ENCODE data around the gene PGP.
A peak's percentile ranks its signal among the peaks of the same experiment; 100 is the strongest.
"Not testable (repeated sequence)": the region's sequence is repeated elsewhere in the genome, so short reads cannot be mapped to it uniquely, and the experiment has no call there.

The PGP gene

DNA sequence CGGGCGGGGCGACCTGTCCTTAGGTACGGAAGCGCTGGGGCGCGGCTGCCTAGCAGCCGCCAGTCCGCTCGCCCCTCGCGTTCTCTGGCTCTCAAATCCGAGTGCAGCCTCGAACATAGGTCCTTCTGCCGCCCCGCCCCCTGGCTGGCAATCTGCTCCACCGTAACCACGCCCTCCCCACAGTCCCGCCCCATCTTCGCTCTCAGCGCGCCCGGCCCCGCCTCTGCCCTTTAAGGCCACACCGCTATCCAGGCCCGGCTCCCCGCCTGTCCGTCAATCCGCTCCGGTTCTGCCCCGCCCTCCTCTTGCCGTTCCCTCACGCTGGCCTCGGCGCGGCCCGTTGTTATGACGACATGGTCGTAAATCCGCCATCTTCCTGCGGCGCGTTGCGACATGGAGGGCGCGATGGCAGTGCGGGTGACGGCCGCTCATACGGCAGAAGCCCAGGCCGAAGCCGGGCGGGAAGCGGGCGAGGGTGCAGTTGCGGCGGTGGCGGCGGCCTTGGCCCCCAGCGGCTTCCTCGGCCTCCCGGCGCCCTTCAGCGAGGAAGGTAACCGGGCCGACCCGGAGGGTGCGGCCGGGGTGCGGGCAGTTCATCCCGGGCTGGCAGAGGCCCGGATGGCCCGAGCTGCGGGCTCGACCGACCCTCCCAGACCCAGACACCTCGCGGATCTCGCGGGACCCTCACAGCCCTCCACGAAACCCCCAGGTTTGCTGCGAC, 8.7 kb upstream of the PGP start, which contains the start of gene E4F1:
TSS of gene E4F1 (plus strand) at position 371 of the 721 bp plus-strand sequence. CDS start at position 394, 23 bp downstream.
- DNase-seq (ENCODE audit: low read depth): peak; percentile 98

DNA sequence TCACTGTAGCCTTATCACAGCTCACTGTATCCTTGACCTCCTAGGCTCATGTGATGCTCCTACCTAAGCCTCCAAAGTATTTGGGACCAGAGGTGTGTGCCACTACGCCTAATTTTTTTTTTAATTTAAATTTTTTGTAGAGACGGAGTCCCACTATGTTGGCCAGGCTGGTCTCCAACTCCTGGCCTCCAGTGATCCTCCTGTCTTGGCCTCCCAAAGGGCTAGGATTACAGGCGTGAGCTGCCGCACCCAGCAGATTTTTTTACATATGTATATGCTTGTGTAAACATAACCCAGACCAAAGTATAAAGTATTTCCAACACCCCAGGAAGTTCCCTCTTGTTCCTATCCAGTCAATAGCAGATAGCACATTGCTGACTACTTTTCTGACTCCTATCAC, 1.7 kb upstream of the PGP start:
- DNase-seq (ENCODE audit: low read depth): no peak

GRCh38 chr16:2213817-2214718, 572 bp downstream of the PGP start:
- DNase-seq (ENCODE audit: low read depth): no peak

GRCh38 chr16:2212362-2213324, 2.0 kb downstream of the PGP start:
- no peak for DNase-seq (ENCODE audit: low read depth)

GRCh38 chr16:2211923-2212347, 2.7 kb downstream of the PGP start:
- no peak for DNase-seq (ENCODE audit: low read depth)

- DNase-seq (ENCODE audit: low read depth): no peak
These were observed 4.0 kb downstream of the PGP start, which contains the start of gene BRICD5 for GRCh38 chr16:2210386-2211365. Gene BRICD5 (minus strand): TSS chr16:2210863. CDS start chr16:2210833, 30 bp downstream.

DNA sequence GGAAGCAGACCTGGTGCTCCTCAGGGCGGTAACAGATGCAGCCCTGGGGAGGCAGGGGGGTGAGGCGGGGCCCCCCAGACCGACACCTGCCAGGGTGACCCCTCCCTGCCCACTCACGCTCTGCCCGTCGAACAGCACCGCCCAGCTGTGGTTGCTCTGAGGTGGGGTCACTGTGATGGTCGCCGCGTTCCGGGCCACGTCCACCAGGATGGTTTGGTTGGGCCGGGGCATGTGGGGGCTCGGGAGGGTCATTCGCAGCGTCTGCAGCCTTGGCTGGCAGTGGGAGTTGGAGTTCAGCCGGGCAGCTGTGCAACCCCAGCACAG, 4.7 kb downstream of the PGP start:
- DNase-seq (ENCODE audit: low read depth): no peak

- no peak for DNase-seq (ENCODE audit: low read depth)
These were observed 5.2 kb downstream of the PGP start for GRCh38 chr16:2209258-2210008.

- DNase-seq (ENCODE audit: low read depth): no peak
These were observed 5.9 kb downstream of the PGP start for GRCh38 chr16:2208772-2209171.

- no peak for DNase-seq (ENCODE audit: low read depth)
These were observed 6.3 kb downstream of the PGP start for GRCh38 chr16:2208308-2208707.

DNA sequence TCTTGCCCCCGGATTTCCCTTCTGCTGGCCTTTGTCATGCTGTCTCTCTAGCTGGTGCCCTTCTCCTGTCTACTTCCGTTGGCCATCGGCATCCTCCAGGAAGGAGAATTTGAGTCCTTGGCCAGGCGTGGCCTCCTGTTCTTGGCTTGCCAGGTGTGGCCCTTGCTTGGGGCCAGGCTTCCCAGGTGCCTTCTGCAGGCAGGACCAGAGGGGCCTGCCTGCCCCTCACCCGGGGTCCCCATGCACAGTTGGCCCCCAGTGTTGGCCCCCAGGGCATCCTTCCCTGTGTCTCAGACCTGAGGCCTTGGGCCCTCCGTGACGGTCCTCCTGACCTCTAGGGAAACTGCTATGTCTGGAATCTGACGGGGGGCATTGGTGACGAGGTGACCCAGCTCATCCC, 6.8 kb downstream of the PGP start:
- DNase-seq (ENCODE audit: low read depth): no peak

- DNase-seq (ENCODE audit: low read depth): no peak
These were observed 7.7 kb downstream of the PGP start for GRCh38 chr16:2206780-2207433.

DNA sequence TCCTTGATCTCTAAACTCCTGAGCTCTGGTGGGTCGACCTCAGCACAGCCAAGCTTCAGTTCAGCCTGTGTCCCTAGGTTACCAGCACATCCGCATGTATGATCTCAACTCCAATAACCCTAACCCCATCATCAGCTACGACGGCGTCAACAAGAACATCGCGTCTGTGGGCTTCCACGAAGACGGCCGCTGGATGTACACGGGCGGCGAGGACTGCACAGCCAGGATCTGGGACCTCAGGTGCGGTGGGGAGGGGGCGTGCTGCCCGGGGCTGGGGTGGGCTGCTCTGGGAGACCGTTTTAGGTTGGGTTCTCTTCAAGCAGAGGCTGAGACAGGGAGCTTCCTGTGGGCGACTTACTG, 8.2 kb downstream of the PGP start:
- DNase-seq (ENCODE audit: low read depth): no peak

DNA sequence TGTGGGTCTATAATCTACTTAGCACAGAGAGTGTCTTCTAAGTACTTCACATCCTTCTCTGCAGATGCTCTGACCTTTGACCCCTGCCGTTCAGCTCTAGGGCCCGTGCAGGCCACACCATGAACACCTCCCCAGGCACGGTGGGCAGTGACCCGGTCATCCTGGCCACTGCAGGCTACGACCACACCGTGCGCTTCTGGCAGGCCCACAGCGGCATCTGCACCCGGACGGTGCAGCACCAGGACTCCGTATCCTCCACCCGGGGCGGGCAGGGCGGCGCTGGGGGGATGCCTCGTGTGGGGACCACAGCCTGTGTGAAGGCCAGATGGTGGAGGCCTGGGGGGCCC, 8.7 kb downstream of the PGP start:
- DNase-seq (ENCODE audit: low read depth): no peak

DNA sequence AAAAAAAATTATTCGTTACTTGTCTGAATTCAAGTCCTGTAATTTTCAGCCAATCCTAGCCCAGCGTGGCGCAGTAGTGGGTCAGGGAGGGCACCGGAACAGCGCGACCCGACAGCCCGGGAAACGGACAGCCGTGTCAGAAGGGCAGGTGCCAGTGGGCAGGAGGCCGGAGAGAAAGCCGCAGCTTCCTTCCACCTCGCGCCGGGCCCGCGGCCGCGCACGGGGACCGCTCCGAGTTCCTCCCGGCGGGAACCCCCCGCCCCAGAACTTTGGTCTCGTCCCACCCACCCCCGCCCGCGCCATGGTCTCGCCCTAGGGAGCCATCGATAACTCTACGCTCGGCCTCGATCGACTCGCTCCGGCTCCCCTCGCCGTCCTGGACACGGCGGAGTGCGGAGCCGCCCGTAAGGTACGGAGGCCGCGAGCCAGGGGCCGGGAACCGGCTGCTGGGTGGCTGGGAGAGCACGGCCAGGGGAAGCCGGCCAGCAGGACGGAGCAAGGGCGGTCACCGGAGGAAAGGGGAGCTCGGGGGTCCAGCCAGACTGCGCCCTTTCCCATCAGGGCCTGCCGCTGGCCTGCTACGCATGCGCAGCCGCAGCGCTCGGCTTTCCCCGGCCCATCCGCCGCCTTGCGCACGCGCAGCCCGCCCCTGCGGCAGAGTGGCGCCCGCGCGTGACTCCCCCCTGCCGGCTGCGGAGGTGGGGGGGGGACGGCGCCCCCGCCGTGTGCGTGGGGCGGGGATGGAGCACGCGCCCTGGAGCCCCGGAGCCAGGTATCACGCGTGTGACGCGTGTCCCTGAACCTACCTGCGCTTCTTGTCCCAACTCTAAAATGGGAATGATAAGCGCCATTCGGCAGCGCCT, 9.3 kb downstream of the PGP start, which contains the start of gene MLST8:
TSS of gene MLST8 (plus strand) at position 351 of the 863 bp plus-strand sequence. CDS start 632 bp downstream, outside the sequence.
- DNase-seq (ENCODE audit: low read depth): peak; percentile 72

GRCh38 chr16:2204416-2205103, 10.1 kb downstream of the PGP start:
- DNase-seq (ENCODE audit: low read depth): no peak

DNA sequence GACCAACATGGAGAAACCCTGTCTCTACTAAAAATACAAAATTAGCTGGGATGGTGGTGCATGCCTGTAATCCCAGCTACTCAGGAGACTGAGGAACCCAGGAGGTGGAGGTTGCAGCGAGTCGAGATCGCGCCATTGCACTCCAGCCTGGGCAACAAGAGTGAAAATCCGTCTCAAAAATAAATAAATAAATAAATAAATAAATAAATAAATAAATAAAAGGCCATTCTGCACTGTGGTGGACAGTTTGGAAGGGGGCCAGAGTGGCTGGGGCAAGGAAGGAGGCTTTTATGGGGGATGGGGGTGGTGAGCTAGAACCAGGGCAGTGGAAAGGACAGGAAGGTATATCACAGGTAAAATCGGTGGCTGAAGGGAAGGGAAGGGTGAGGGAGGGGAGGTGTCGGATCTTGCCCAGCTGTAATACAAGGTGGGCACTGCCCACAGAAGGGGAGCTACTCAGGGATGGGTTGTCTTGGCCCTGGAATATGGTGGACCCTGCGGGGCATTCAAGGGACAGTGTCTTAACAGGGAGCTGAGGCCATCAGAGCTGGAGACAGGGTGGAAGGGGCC, 11.4 kb downstream of the PGP start:
- DNase-seq (ENCODE audit: low read depth): not testable (repeated sequence)

GRCh38 chr16:2200313-2200712, 14.3 kb downstream of the PGP start:
- DNase-seq (ENCODE audit: low read depth): no peak

All from stimulated activated CD8-positive, alpha-beta memory T cell treated with anti-CD3 and anti-CD28 coated beads, Interleukin-15, amount 100 ng/mL, for 1 hour (primary cell).